Endothelial cell of umbilical vein (primary cell): ENCODE results near the gene CCDC188.

ENCODE experiments used
- EZH2 ChIP-seq: IDR thresholded peaks from 2 replicates; pipeline ENCODE4 v1.6.1; 2012; ENCODE audit warnings: borderline replicate concordance, low read depth, mild to moderate bottlenecking, moderate library complexity, low read length, inconsistent platforms; ENCODE audit not compliant: severe bottlenecking
- FOS ChIP-seq: IDR thresholded peaks from 2 replicates; pipeline ENCODE4 v1.6.1; 2011; ENCODE audit warnings: mild to moderate bottlenecking, low read length, moderate library complexity, borderline replicate concordance; ENCODE audit not compliant: insufficient read depth
- JUN ChIP-seq: IDR thresholded peaks from 2 replicates; pipeline ENCODE4 v1.6.1; 2011; ENCODE audit warnings: borderline replicate concordance, low read depth; ENCODE audit not compliant: insufficient read length, insufficient read depth
- POLR2A ChIP-seq: IDR thresholded peaks from 2 replicates; pipeline ENCODE4 v1.6.1; 2012; ENCODE audit warnings: low read depth, mild to moderate bottlenecking, control low read depth, low read length
- TF ChIP-seq, protein P1 (sequence below), 2 donors: IDR thresholded peaks; 1 replicate in 1 of 2; 2 replicates in 1 of 2; pipeline ENCODE4 v1.5.1; 2011; ENCODE audit warnings: low read length in 2 of 2, mild to moderate bottlenecking in 2 of 2, moderate library complexity in 2 of 2, control low read depth in 1 of 2, inconsistent platforms in 1 of 2, low read depth in 1 of 2; ENCODE audit not compliant: insufficient read depth in 1 of 2; ENCODE audit errors: extremely low read depth in 1 of 2

DNA sequence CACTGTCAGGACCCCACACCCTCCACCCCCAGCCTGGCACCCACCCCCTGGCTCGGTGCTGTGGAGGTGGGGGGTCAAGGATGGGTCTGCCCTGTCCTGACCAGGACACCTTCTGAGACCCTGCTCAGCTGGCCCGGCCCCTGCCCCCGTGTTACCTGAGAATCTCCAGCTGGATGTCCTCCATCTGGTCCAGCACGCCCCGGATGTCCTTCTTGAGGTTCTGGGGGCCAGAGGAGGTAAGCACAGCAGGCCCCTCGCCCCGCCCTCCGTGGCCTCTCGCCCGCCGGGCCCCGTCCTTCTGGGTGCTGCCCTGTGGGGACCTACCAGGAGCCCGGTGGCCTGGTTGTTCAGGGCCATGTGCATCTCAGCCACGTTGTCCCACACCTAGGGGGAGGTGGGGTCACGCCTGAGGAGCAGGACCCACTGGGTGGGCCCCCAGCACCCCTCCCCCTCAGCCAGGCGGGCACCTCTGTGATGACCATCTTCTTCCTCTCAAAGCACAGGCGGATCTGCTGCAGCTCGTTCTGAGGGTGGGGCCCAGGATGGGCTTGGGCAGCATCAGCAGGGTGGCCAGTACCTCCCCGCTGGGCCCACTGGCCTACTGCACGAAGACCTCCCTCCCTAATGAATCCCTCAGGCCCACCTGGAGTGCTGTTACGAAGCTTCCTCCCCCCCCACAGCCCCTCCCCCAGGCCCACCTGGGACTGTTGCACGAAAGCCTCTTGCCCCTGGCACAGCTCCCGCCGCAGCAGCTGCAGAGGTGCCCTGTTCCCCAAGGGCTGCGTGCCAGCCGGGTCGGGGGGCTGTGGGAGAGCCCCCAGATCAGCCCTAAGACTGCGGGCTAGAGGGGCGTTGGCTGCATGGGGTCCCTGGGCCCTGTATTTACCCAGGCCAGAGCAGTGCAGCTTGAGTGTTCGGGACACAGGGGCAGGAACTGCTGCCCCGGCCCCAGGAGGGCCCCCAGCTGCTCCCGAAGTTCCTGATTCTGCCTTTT, 1.3 kb downstream of the CCDC188 start:
- TF ChIP-seq POLR2A (no peak), EZH2 (no peak), FOS (no peak), JUN (no peak)
- TF ChIP-seq, protein P1, sequence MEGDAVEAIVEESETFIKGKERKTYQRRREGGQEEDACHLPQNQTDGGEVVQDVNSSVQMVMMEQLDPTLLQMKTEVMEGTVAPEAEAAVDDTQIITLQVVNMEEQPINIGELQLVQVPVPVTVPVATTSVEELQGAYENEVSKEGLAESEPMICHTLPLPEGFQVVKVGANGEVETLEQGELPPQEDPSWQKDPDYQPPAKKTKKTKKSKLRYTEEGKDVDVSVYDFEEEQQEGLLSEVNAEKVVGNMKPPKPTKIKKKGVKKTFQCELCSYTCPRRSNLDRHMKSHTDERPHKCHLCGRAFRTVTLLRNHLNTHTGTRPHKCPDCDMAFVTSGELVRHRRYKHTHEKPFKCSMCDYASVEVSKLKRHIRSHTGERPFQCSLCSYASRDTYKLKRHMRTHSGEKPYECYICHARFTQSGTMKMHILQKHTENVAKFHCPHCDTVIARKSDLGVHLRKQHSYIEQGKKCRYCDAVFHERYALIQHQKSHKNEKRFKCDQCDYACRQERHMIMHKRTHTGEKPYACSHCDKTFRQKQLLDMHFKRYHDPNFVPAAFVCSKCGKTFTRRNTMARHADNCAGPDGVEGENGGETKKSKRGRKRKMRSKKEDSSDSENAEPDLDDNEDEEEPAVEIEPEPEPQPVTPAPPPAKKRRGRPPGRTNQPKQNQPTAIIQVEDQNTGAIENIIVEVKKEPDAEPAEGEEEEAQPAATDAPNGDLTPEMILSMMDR (IDR thresholded peaks at IDR 0.05; ENCODE audit: extremely low read depth in 1 of 2, insufficient read depth in 1 of 2, low read depth in 1 of 2, low read length in 2 of 2) = no peak
